ENCODE results near the gene TMEM117. TPM values are rescaled to one million over a fixed set of nuclear protein-coding genes. Genes with fewer than 3 reads are reported as not detected.

The TMEM117 gene
- total RNA-seq, 2 experiments from 2014 or later: 0.95 to 0.96 TPM

DNA sequence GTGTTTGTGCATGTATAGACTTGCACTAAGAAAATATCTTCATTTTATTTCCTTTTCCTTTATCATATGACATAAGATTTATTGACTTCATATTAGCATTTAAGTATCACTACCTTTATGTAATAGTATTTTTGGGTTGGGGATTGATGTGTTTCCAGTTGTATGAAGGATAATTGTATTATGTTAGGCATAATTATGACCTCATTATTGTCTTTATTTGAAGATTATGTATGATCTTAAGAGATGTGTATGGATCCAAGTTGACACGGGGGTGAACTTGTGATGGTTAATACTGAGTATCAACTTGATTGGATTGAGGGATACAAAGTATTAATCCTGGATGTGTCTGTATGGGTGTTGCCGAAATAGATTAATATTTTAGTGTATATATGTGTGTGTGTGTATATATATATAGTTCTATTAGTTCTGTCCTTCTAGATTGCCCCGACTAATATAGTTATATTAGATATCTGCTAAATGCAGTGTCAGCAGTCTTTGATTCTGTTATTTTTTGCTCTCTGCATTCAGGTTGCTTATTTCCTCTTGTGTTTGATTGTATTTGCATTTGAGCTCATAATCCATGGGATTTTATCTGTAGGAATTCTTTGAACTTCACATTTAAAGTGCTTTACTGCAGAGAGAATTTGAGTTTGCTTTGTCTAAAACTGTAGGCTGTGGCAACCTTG is 211.0 kb downstream of the TMEM117 start:
- Mint-ChIP-seq H3K9me3 (peaks cover 2% of the 10 kb centered on the region), H3K27me3 (no peaks in the 10 kb centered on the region), H3K27ac (no peak overlapping the region), H3K4me3 (no peak overlapping the region), H3K4me1 (ENCODE audit: low read depth) (no peaks in the 10 kb centered on the region), H3K36me3 (ENCODE audit: low read depth) (peaks cover 8% of the 10 kb centered on the region)
- ChIA-PET POLR2A (no interaction called here), CTCF (no interaction called here)
- TF ChIP-seq, protein P1, sequence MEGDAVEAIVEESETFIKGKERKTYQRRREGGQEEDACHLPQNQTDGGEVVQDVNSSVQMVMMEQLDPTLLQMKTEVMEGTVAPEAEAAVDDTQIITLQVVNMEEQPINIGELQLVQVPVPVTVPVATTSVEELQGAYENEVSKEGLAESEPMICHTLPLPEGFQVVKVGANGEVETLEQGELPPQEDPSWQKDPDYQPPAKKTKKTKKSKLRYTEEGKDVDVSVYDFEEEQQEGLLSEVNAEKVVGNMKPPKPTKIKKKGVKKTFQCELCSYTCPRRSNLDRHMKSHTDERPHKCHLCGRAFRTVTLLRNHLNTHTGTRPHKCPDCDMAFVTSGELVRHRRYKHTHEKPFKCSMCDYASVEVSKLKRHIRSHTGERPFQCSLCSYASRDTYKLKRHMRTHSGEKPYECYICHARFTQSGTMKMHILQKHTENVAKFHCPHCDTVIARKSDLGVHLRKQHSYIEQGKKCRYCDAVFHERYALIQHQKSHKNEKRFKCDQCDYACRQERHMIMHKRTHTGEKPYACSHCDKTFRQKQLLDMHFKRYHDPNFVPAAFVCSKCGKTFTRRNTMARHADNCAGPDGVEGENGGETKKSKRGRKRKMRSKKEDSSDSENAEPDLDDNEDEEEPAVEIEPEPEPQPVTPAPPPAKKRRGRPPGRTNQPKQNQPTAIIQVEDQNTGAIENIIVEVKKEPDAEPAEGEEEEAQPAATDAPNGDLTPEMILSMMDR (IDR thresholded peaks at IDR 0.05): no peak
- DNase-seq: no peak
- ATAC-seq: no peak
- intact Hi-C loops (cut with micrococcal nuclease): no loop called here

DNA sequence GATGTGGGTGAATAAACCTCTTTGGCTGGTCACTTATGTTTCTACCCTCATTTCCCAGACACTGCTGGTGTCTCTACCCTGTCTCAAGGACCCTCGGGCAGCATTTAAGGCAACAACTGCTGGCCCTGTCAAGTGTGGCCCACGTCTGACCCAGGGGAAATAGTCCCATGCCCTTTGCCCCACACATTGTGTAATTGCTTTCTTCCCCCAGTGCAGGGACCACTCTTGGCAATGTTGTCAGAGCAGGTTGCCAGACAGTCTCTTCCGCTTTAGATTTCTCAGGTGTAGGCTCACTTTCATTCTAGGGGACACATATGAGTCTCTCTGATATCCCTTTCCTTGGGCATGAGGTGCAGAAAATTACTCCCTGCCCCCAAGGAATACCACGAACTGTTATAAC is 216.7 kb downstream of the TMEM117 start:
- CTCF ChIA-PET: no interaction called here
- DNase-seq: no peak
- ATAC-seq: no peak
- TF ChIP-seq, protein P1 (IDR thresholded peaks at IDR 0.05): no peak
- Mint-ChIP-seq H3K27me3 (no peaks in the 10 kb centered on the region), H3K9me3 (no peaks in the 10 kb centered on the region), H3K4me3 (no peak overlapping the region), H3K4me1 (ENCODE audit: low read depth) (no peaks in the 10 kb centered on the region), H3K27ac (no peak overlapping the region), H3K36me3 (ENCODE audit: low read depth) (no peaks in the 10 kb centered on the region)
- intact Hi-C loops (cut with micrococcal nuclease): no loop called here
- POLR2A ChIA-PET: no interaction called here

DNA sequence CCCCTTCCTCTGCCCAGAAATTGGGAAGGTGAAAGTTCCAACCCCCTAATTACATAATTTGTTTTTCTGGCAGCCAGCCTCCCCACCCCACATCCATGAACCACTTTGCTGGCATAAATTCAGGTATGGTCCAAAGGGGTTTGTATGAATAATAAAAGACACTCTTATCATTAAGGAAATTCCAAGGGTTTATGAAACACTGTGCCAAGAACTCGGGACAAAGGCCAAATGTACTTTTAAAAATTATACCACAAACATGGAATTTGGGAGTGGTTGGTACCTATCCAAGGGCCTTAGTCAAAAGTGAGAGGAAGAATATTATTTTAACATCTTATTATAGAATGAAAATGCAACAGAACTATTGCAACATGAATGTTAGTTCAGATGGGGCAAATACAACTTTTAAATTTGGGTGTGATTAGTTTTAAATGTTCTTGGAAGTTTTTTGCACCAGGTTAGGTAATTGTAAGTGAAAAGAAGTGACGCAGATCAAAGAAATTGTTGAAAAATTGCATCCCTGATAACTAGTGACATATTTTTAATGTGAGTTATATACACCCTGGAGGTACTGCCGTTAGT is 217.8 kb downstream of the TMEM117 start:
- Mint-ChIP-seq H3K4me3 (no peak overlapping the region), H3K27me3 (no peaks in the 10 kb centered on the region), H3K36me3 (ENCODE audit: low read depth) (no peaks in the 10 kb centered on the region), H3K9me3 (no peaks in the 10 kb centered on the region), H3K27ac (no peak overlapping the region), H3K4me1 (ENCODE audit: low read depth) (no peaks in the 10 kb centered on the region)
- TF ChIP-seq, protein P1 (IDR thresholded peaks at IDR 0.05): no peak
- no peak for ATAC-seq
- intact Hi-C loops (cut with micrococcal nuclease): no loop called here
- POLR2A ChIA-PET: no interaction called here
- no peak for DNase-seq
- CTCF ChIA-PET: no interaction called here

DNA sequence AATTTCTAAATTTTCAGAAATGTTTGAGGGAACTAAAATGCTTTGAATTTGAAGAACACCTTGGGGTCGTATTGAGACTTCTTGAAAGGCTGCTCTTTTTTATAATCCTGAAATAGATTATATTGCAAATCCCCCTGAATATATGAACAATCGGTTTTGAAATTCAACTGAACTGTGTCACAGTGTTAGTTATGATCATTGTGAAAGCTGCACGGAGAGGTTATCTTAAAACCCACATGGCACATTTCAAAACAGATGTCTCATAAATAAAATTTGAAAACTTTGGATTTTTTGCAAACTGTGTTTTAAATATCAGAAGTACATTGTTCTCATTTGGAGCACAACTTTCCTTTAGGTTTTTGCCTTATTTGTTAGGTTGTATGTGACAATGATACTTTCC is 218.4 kb downstream of the TMEM117 start:
- Mint-ChIP-seq H3K9me3 (no peaks in the 10 kb centered on the region), H3K27ac (no peak overlapping the region), H3K4me3 (no peak overlapping the region), H3K4me1 (ENCODE audit: low read depth) (no peaks in the 10 kb centered on the region), H3K27me3 (no peaks in the 10 kb centered on the region), H3K36me3 (ENCODE audit: low read depth) (no peaks in the 10 kb centered on the region)
- CTCF ChIA-PET: no interaction called here
- TF ChIP-seq, protein P1 (IDR thresholded peaks at IDR 0.05): no peak
- ATAC-seq (no peak), DNase-seq (no peak)
- POLR2A ChIA-PET: no interaction called here
- intact Hi-C loops (cut with micrococcal nuclease): no loop called here

DNA sequence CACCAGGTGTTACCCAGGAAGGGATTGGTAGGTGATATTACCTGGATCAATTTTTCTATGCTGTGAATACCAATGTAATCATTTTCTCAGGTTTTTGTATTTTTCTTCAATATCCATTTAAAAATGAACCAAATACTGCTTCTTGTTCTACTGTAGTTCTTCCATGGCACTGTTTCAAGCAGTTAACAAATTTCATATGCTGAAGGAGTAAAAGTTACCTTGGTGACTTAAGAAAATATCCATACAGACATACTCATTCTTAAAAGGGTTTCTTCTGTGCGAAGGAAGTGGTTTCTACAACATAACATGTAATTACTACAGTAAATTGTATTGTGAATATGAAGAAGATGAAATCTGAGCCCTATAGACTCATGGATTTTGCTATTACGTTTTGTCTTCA is 222.5 kb downstream of the TMEM117 start:
- CTCF ChIA-PET: no interaction called here
- POLR2A ChIA-PET: no interaction called here
- intact Hi-C loops (cut with micrococcal nuclease): no loop called here
- no peaks in the 10 kb centered on the region for H3K27me3 Mint-ChIP-seq
- ATAC-seq: no peak
- no peaks in the 10 kb centered on the region for H3K9me3 Mint-ChIP-seq
- H3K36me3 Mint-ChIP-seq (ENCODE audit: low read depth): no peaks in the 10 kb centered on the region
- no peaks in the 10 kb centered on the region for H3K4me1 Mint-ChIP-seq (ENCODE audit: low read depth)
- TF ChIP-seq, protein P1 (IDR thresholded peaks at IDR 0.05): no peak
- no peak overlapping the region for H3K4me3 Mint-ChIP-seq
- H3K27ac Mint-ChIP-seq: no peak overlapping the region
- DNase-seq: no peak

All from activated CD8-positive, alpha-beta T cell treated with anti-CD3 and anti-CD28 coated beads for 36 hours (primary cell).